Ovary (tissue), 9 donors: ENCODE results near the gene KCTD13. TPM values are rescaled to one million over a fixed set of nuclear protein-coding genes. Genes with fewer than 3 reads are reported as not detected.

Source experiments
- DNase-seq, 5 donors: peaks; one replicate each; pipeline ENCODE4 v3.0.0-alpha.2; 2019 to 2020
- H3K27ac ChIP-seq, 2 donors: fragments of 200-600 bp; one replicate each; pipeline versions ENCODE4 v1.5.1 to v1.8.0; 2019 to 2022
- H3K27me3 ChIP-seq: fragments of 200-600 bp; one replicate; pipeline ENCODE4 v1.8.0; 2022
- H3K36me3 ChIP-seq: fragments of 200-600 bp; sonication (generic); one replicate; pipeline ENCODE4 v1.5.1; 2019
- H3K4me1 ChIP-seq: one replicate; pipeline ENCODE4 v1.8.1; 2013; ENCODE audit warnings: mild to moderate bottlenecking, moderate library complexity; ENCODE audit not compliant: insufficient read depth
- H3K4me3 ChIP-seq: fragments of 200-600 bp; sonication (generic); one replicate; pipeline ENCODE4 v1.5.1; 2017
- H3K9me3 ChIP-seq, 2 donors: fragments of 200-600 bp in 1 of 2; sonication (generic) in 1 of 2; one replicate each; pipeline versions ENCODE4 v1.5.1 to v1.8.1; 2013 to 2019; ENCODE audit warnings: mild to moderate bottlenecking in 1 of 2, moderate library complexity in 1 of 2
- CTCF ChIP-seq, 3 donors: fragments of 450-650 bp in 2 of 3; fragments of 200-600 bp in 1 of 3; IDR thresholded peaks; one replicate each; pipeline versions ENCODE4 v1.5.1 to v1.8.0; 2016 to 2022; ENCODE audit warnings: antibody characterized with exemption in 3 of 3, mild to moderate bottlenecking in 1 of 3
- EP300 ChIP-seq: sonication (generic); formaldehyde crosslinking; IDR thresholded peaks from one replicate; pipeline ENCODE4 v1.6.1; 2017; ENCODE audit warnings: antibody characterized with exemption
- POLR2A ChIP-seq: fragments of 450-650 bp; IDR thresholded peaks from one replicate; pipeline ENCODE4 v1.6.1; 2017; ENCODE audit warnings: antibody characterized with exemption, mild to moderate bottlenecking, moderate library complexity
- WGBS, 3 donors: extraction: QIAGEN DNeasy Blood & Tissue Kit in 1 of 3; methylation state at CpG; one replicate each; pipeline versions ENCODE4 v1.1.5 to v1.1.7; 2013 to 2017; 5-methylcytosine and 5-hydroxymethylcytosine counted together
- intact Hi-C, 4 donors: fragments of 100-400 bp; cut with DNase I; formaldehyde crosslinking; loops; one replicate each; pipeline versions ENCODE4 v1.11.0 to v1.15.1; 2022 to 2023
- polyA plus RNA-seq, 2 donors: library from polyadenylated mRNA; stranded (reverse); fragments of 200-250 nt in 1 of 2; fragments of 350-450 nt in 1 of 2; fragmentation: Illumina TruSeq in 1 of 2; extraction: RNeasy Lipid Tissue Mini Kit (QIAGEN cat#74804) in 1 of 2; gene quantifications; one replicate each; pipeline ENCODE4 v1.2.3, GENCODE V29; 2013 to 2014
- total RNA-seq, 7 donors: library from RNA; depleted of rRNA in 2 of 7; stranded (reverse); fragments of >200 nt in 2 of 7; fragmentation: NEBNext Ultra II Directional in 3 of 7; extraction: Animal tissue kit (Norgen Biotek cat#: 25700) in 3 of 7; gene quantifications; one replicate each; pipeline versions ENCODE4 v1.1.0 to v1.2.4, GENCODE V29; 2016 to 2023
- donor health status: DM: no; HTN: no; CAD: no; lungs with moderate emphysema.
- donor health status: DM: no; HTN: no; CAD: no.
- donor health status: Bipolar disorder and iron deficiency.
- donor health status: DM: yes; HTN: yes; CAD: no.
- donor health status: DM: no; HTN: no; CAD: no.
- donor health status: DM: yes; HTN: yes; CAD: no.

The KCTD13 gene
- total and polyA plus RNA-seq, 9 donors: 7.0 to 36.8 (median 23.3) TPM

- Histone ChIP-seq H3K27ac (peak overlapping the region; percentile 89 to 93), H3K4me1 (peaks cover 4% of the 10 kb centered on the region), H3K36me3 (no peaks in the 10 kb centered on the region), H3K4me3 (peak overlapping the region; percentile 77), H3K9me3 (no peaks in the 10 kb centered on the region), H3K27me3 (no peaks in the 10 kb centered on the region)
- no peak for TF ChIP-seq POLR2A
- TF ChIP-seq EP300: no peak
- no peak for TF ChIP-seq CTCF (IDR thresholded peaks at IDR 0.05)
- 1 to 2% (median 2%) methylated on average over 27 of the region's 27 CpGs for WGBS, 3 donors
- no peak for DNase-seq
- intact Hi-C loops: loop anchor here in 1 of 4 donors (10.0 kb wide), 1 partner anchor 142 kb away; no protein-coding TSS in a partner anchor
These were observed 63.6 kb downstream of the KCTD13 start for GRCh38 chr16:29862383-29862883.

GRCh38 chr16:29860218-29860617, 65.8 kb downstream of the KCTD13 start:
- no peaks in the 10 kb centered on the region for H3K9me3 ChIP-seq
- H3K4me3 ChIP-seq: no peak overlapping the region
- no peak for TF ChIP-seq CTCF (IDR thresholded peaks at IDR 0.05)
- no peak for TF ChIP-seq EP300
- no peak for TF ChIP-seq POLR2A
- no peaks in the 10 kb centered on the region for H3K27me3 ChIP-seq
- no peak for DNase-seq
- H3K4me1 ChIP-seq: peaks cover 4% of the 10 kb centered on the region
- WGBS, 3 donors: 88 to 92% (median 89%) methylated on average over 9 of the region's 9 CpGs
- no peaks in the 10 kb centered on the region for H3K36me3 ChIP-seq
- no peak overlapping the region for H3K27ac ChIP-seq
- intact Hi-C loops: loop anchor here in 1 of 4 donors (10.0 kb wide), 1 partner anchor 145 kb away; no protein-coding TSS in a partner anchor

- no peak for DNase-seq
- 86 to 91% (median 88%) methylated on average over 19 of the region's 19 CpGs for WGBS, 3 donors
- Histone ChIP-seq H3K4me1 (peaks cover 4% of the 10 kb centered on the region), H3K36me3 (no peaks in the 10 kb centered on the region), H3K27ac (no peak overlapping the region), H3K27me3 (no peaks in the 10 kb centered on the region), H3K9me3 (no peaks in the 10 kb centered on the region), H3K4me3 (no peak overlapping the region)
- intact Hi-C loops: no loop called here
- no peak for TF ChIP-seq CTCF (IDR thresholded peaks at IDR 0.05)
- TF ChIP-seq EP300: no peak
- TF ChIP-seq POLR2A: no peak
These were observed 67.1 kb downstream of the KCTD13 start for GRCh38 chr16:29858974-29859373.

- peaks cover 4% of the 10 kb centered on the region for H3K4me1 ChIP-seq
- 65 to 74% (median 73%) methylated on average over 10 of the region's 10 CpGs for WGBS, 3 donors
- H3K36me3 ChIP-seq: no peaks in the 10 kb centered on the region
- no peaks in the 10 kb centered on the region for H3K27me3 ChIP-seq
- no peak for DNase-seq
- H3K4me3 ChIP-seq: no peak overlapping the region
- no peak for TF ChIP-seq POLR2A
- no peak for TF ChIP-seq EP300
- no peak for TF ChIP-seq CTCF (IDR thresholded peaks at IDR 0.05)
- intact Hi-C loops: no loop called here
- no peak overlapping the region for H3K27ac ChIP-seq
- no peaks in the 10 kb centered on the region for H3K9me3 ChIP-seq
These were observed 67.7 kb downstream of the KCTD13 start for GRCh38 chr16:29858149-29858849.
